ENCODE measurements around the gene BRF1.

BRF1 gene

GRCh38 chr14:105240811-105241576 lies 59.8 kb downstream of the BRF1 start:
- H3K23ac ChIP-seq (ENCODE audit: low read length in 2 of 2): no peak overlapping the region

GRCh38 chr14:105229099-105229655 lies 71.6 kb downstream of the BRF1 start:
- H2BK12ac ChIP-seq (ENCODE audit: low read length in 2 of 2): no peak overlapping the region
- no peaks in the 10 kb centered on the region for H3K4me1 ChIP-seq (ENCODE audit: control insufficient read depth, insufficient read depth, low read depth, low read length)
- no peaks in the 10 kb centered on the region for H3K27me3 ChIP-seq (ENCODE audit: control insufficient read depth in 1 of 2, insufficient read depth in 1 of 2, low read length in 2 of 2)
- no peak for DNase-seq
- H3K23ac ChIP-seq (ENCODE audit: low read length in 2 of 2): no peak overlapping the region
- peaks cover 3% of the 10 kb centered on the region for H3K79me1 ChIP-seq (replicated peaks; ENCODE audit: low read length, poor library complexity, severe bottlenecking)
- H3K36me3 ChIP-seq (ENCODE audit: control insufficient read depth in 1 of 2, insufficient read depth in 2 of 2, low read depth in 1 of 2, low read length in 2 of 2): peaks cover 19 to 23% of the 10 kb centered on the region in 2 experiments
- no peak overlapping the region for H2AK5ac ChIP-seq (ENCODE audit: low read length, severe bottlenecking)
- no peak overlapping the region for H2BK120ac ChIP-seq (ENCODE audit: low read depth, low read length)
- no peak overlapping the region for H2AFZ ChIP-seq (ENCODE audit: low read depth, low read length)
- no peak overlapping the region for H3K18ac ChIP-seq (ENCODE audit: low read depth in 1 of 2, low read length in 2 of 2)
- H3K4me2 ChIP-seq (ENCODE audit: low read length, poor library complexity, severe bottlenecking): no peak overlapping the region
- no peak overlapping the region for H2BK5ac ChIP-seq (ENCODE audit: low read depth, low read length, poor library complexity, severe bottlenecking)
- no peak overlapping the region for H4K8ac ChIP-seq (ENCODE audit: low read length)
- H3K4ac ChIP-seq (ENCODE audit: low read depth in 1 of 2, low read length in 2 of 2): no peak overlapping the region
- H3K9me3 ChIP-seq (ENCODE audit: control insufficient read depth, low read length): no peaks in the 10 kb centered on the region
- H2BK15ac ChIP-seq (ENCODE audit: low read depth, poor library complexity, severe bottlenecking): no peak overlapping the region
- H4K91ac ChIP-seq (ENCODE audit: low read length): no peak overlapping the region
- WGBS: 98% methylated on average over 13 of the region's 18 CpGs
- no peak overlapping the region for H3K4me3 ChIP-seq (ENCODE audit: insufficient read depth in 1 of 2, low read depth in 1 of 2, low read length in 2 of 2)
- H3K27ac ChIP-seq (ENCODE audit: low read length, poor library complexity, severe bottlenecking): no peak overlapping the region
- no peak overlapping the region for H3K9ac ChIP-seq (ENCODE audit: low read length)
- no peak overlapping the region for H3K14ac ChIP-seq (ENCODE audit: low read length in 2 of 2)

More at GRCh38 chr14:105240811-105241576, 59.8 kb downstream of the BRF1 start:
- 98% methylated on average over 27 of the region's 31 CpGs for WGBS
- Histone ChIP-seq H3K9me3 (ENCODE audit: control insufficient read depth, low read length) (no peaks in the 10 kb centered on the region), H2BK12ac (ENCODE audit: low read length in 2 of 2) (no peak overlapping the region), H3K14ac (ENCODE audit: low read length in 2 of 2) (no peak overlapping the region), H3K27ac (ENCODE audit: low read length, poor library complexity, severe bottlenecking) (no peak overlapping the region), H3K4ac (ENCODE audit: low read depth in 1 of 2, low read length in 2 of 2) (no peak overlapping the region), H3K27me3 (ENCODE audit: control insufficient read depth in 1 of 2, insufficient read depth in 1 of 2, low read length in 2 of 2) (no peaks in the 10 kb centered on the region), H2BK5ac (ENCODE audit: low read depth, low read length, poor library complexity, severe bottlenecking) (no peak overlapping the region), H3K4me2 (ENCODE audit: low read length, poor library complexity, severe bottlenecking) (no peak overlapping the region), H2BK15ac (ENCODE audit: low read depth, poor library complexity, severe bottlenecking) (no peak overlapping the region), H3K4me1 (ENCODE audit: control insufficient read depth, insufficient read depth, low read depth, low read length) (no peaks in the 10 kb centered on the region), H2AK5ac (ENCODE audit: low read length, severe bottlenecking) (no peak overlapping the region), H2BK120ac (ENCODE audit: low read depth, low read length) (no peak overlapping the region), H4K8ac (ENCODE audit: low read length) (peak overlapping the region; percentile 23), H3K79me1 (replicated peaks; ENCODE audit: low read length, poor library complexity, severe bottlenecking) (peaks cover 21% of the 10 kb centered on the region), H2AFZ (ENCODE audit: low read depth, low read length) (no peak overlapping the region), H3K18ac (ENCODE audit: low read depth in 1 of 2, low read length in 2 of 2) (no peak overlapping the region), H3K9ac (ENCODE audit: low read length) (no peak overlapping the region), H3K4me3 (ENCODE audit: insufficient read depth in 1 of 2, low read depth in 1 of 2, low read length in 2 of 2) (no peak overlapping the region), H4K91ac (ENCODE audit: low read length) (peak overlapping the region; percentile 7), H3K36me3 (ENCODE audit: control insufficient read depth in 1 of 2, insufficient read depth in 2 of 2, low read depth in 1 of 2, low read length in 2 of 2) (peaks cover 6 to 14% of the 10 kb centered on the region in 2 experiments)
- DNase-seq: no peak

DNA sequence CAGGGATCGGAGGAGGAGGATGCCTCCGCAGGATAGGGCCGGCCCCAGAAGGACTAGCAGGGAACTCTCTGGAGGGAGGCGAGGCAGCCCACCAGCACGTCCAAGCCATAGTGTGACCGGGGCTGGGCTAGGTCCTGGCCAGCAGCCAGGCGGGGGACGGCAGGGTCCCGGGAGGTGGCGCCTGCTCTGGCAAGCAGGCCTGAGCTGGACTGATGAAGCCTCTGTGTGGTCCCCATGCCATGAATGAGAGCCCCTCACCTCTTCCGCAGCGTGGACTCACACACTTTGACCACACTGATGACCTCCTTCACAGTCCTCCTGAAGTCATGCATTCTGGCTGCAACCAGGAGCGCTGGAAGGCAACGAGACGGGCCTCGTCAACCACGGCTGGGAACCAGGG lies 72.2 kb downstream of the BRF1 start:
- Histone ChIP-seq H2BK5ac (ENCODE audit: low read depth, low read length, poor library complexity, severe bottlenecking) (no peak overlapping the region), H3K27me3 (ENCODE audit: control insufficient read depth in 1 of 2, insufficient read depth in 1 of 2, low read length in 2 of 2) (no peaks in the 10 kb centered on the region), H3K4me1 (ENCODE audit: control insufficient read depth, insufficient read depth, low read depth, low read length) (peaks cover under 1% of the 10 kb centered on the region), H3K14ac (ENCODE audit: low read length in 2 of 2) (no peak overlapping the region), H3K9me3 (ENCODE audit: control insufficient read depth, low read length) (no peaks in the 10 kb centered on the region), H3K4me2 (ENCODE audit: low read length, poor library complexity, severe bottlenecking) (no peak overlapping the region), H3K36me3 (ENCODE audit: control insufficient read depth in 1 of 2, insufficient read depth in 2 of 2, low read depth in 1 of 2, low read length in 2 of 2) (peaks cover 19 to 29% of the 10 kb centered on the region in 2 experiments), H2BK15ac (ENCODE audit: low read depth, poor library complexity, severe bottlenecking) (no peak overlapping the region), H3K9ac (ENCODE audit: low read length) (no peak overlapping the region), H3K4me3 (ENCODE audit: insufficient read depth in 1 of 2, low read depth in 1 of 2, low read length in 2 of 2) (no peak overlapping the region), H3K23ac (ENCODE audit: low read length in 2 of 2) (no peak overlapping the region), H4K91ac (ENCODE audit: low read length) (no peak overlapping the region), H4K8ac (ENCODE audit: low read length) (no peak overlapping the region), H3K4ac (ENCODE audit: low read depth in 1 of 2, low read length in 2 of 2) (no peak overlapping the region), H3K18ac (ENCODE audit: low read depth in 1 of 2, low read length in 2 of 2) (no peak overlapping the region), H2BK120ac (ENCODE audit: low read depth, low read length) (no peak overlapping the region), H3K79me1 (replicated peaks; ENCODE audit: low read length, poor library complexity, severe bottlenecking) (peaks cover 3% of the 10 kb centered on the region), H2AFZ (ENCODE audit: low read depth, low read length) (no peak overlapping the region), H2BK12ac (ENCODE audit: low read length in 2 of 2) (no peak overlapping the region), H2AK5ac (ENCODE audit: low read length, severe bottlenecking) (no peak overlapping the region), H3K27ac (ENCODE audit: low read length, poor library complexity, severe bottlenecking) (no peak overlapping the region)
- 92% methylated on average over 17 of the region's 17 CpGs for WGBS
- DNase-seq: no peak

DNA sequence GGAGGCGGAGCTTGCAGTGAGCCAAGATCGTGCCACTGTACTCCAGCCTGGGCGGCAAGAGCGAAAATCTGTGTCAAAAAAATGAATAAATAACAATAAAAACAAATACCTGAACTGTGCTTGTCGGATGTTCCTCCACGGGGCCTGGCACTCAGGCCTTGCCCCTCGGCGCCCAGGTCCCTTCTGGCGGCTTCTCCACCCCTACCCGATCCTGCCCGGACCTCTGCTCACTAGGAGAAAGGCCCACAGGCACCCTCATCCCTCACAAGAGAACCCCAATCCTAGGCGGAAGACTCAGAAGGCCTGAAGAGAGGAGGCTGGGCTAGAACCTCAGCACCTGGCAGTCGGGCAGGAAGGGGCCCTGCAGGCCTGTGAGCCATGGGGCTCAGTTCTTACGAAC lies 73.5 kb downstream of the BRF1 start:
- peaks cover 3% of the 10 kb centered on the region for H3K79me1 ChIP-seq (replicated peaks; ENCODE audit: low read length, poor library complexity, severe bottlenecking)

More for the DNA sequence above, 73.5 kb downstream of the BRF1 start:
- Histone ChIP-seq H2BK15ac (ENCODE audit: low read depth, poor library complexity, severe bottlenecking) (no peak overlapping the region), H4K8ac (ENCODE audit: low read length) (no peak overlapping the region), H3K27me3 (ENCODE audit: control insufficient read depth in 1 of 2, insufficient read depth in 1 of 2, low read length in 2 of 2) (no peaks in the 10 kb centered on the region), H4K91ac (ENCODE audit: low read length) (no peak overlapping the region), H2BK5ac (ENCODE audit: low read depth, low read length, poor library complexity, severe bottlenecking) (no peak overlapping the region), H3K4me1 (ENCODE audit: control insufficient read depth, insufficient read depth, low read depth, low read length) (peaks cover 4% of the 10 kb centered on the region), H2AFZ (ENCODE audit: low read depth, low read length) (no peak overlapping the region), H3K27ac (ENCODE audit: low read length, poor library complexity, severe bottlenecking) (no peak overlapping the region), H3K18ac (ENCODE audit: low read depth in 1 of 2, low read length in 2 of 2) (no peak overlapping the region), H3K9ac (ENCODE audit: low read length) (no peak overlapping the region), H2BK120ac (ENCODE audit: low read depth, low read length) (no peak overlapping the region), H3K23ac (ENCODE audit: low read length in 2 of 2) (no peak overlapping the region), H3K4ac (ENCODE audit: low read depth in 1 of 2, low read length in 2 of 2) (no peak overlapping the region), H3K9me3 (ENCODE audit: control insufficient read depth, low read length) (no peaks in the 10 kb centered on the region), H3K4me3 (ENCODE audit: insufficient read depth in 1 of 2, low read depth in 1 of 2, low read length in 2 of 2) (no peak overlapping the region), H3K4me2 (ENCODE audit: low read length, poor library complexity, severe bottlenecking) (no peak overlapping the region), H2AK5ac (ENCODE audit: low read length, severe bottlenecking) (no peak overlapping the region), H3K36me3 (ENCODE audit: control insufficient read depth in 1 of 2, insufficient read depth in 2 of 2, low read depth in 1 of 2, low read length in 2 of 2) (peaks cover 19 to 36% of the 10 kb centered on the region in 2 experiments), H2BK12ac (ENCODE audit: low read length in 2 of 2) (no peak overlapping the region), H3K14ac (ENCODE audit: low read length in 2 of 2) (no peak overlapping the region)
- 99% methylated on average over 9 of the region's 14 CpGs for WGBS
- DNase-seq: no peak

Measured in mesenchymal stem cell (in vitro differentiated cells and primary cell).